Thoracic aorta (tissue), 2 donors: ENCODE data around the gene ACKR2. TPM values are rescaled to one million over a fixed set of nuclear protein-coding genes. Genes with fewer than 3 reads are reported as not detected.

Experiments used
- ATAC-seq: fragments of 150-250 bp; one replicate; pipeline ENCODE4 v1.8.0; 2017; ENCODE audit warnings: low read depth; ENCODE audit not compliant: insufficient number of reproducible peaks, low FRiP score
- DNase-seq: peaks from one replicate; pipeline ENCODE4 v3.0.0-alpha.2; 2020; ENCODE audit warnings: low spot score
- H3K27ac ChIP-seq, 2 donors: fragments of 200-600 bp; sonication (generic); 1 replicate in 1 of 2; 2 replicates in 1 of 2; pipeline ENCODE4 v1.5.1; 2016; ENCODE audit warnings: mild to moderate bottlenecking in 2 of 2, moderate library complexity in 2 of 2
- H3K27me3 ChIP-seq: fragments of 200-600 bp; sonication (generic); replicated peaks from 2 replicates; pipeline ENCODE4 v1.6.0; 2016; ENCODE audit warnings: mild to moderate bottlenecking; ENCODE audit not compliant: insufficient read depth
- H3K36me3 ChIP-seq: fragments of 200-600 bp; sonication (generic); one replicate; pipeline ENCODE4 v1.5.1; 2016
- H3K4me1 ChIP-seq, 2 donors: fragments of 200-600 bp; sonication (generic); 1 replicate in 1 of 2; 2 replicates in 1 of 2; pipeline versions ENCODE4 v1.5.1 to v1.6.0; 2016; ENCODE audit warnings: low read depth in 2 of 2, mild to moderate bottlenecking in 1 of 2; ENCODE audit not compliant: control insufficient read depth in 1 of 2
- H3K4me3 ChIP-seq: fragments of 200-600 bp; sonication (generic); 2 replicates; pipeline ENCODE4 v1.5.1; 2016; ENCODE audit warnings: mild to moderate bottlenecking
- H3K9me3 ChIP-seq: fragments of 200-600 bp; sonication (generic); 2 replicates; pipeline ENCODE4 v1.5.1; 2016
- CTCF ChIP-seq: fragments of 200-600 bp; sonication (generic); IDR thresholded peaks from one replicate; pipeline ENCODE4 v1.5.1; 2019; ENCODE audit warnings: antibody characterized with exemption
- total RNA-seq, 2 donors: library from RNA; depleted of rRNA; stranded (reverse); fragments of >200 nt; gene quantifications; one replicate each; pipeline versions ENCODE4 v1.1.0 to v1.2.3, GENCODE V29; 2016

The ACKR2 gene
- total RNA-seq, 2 donors from 2014 or later = 10.0 to 11.9 TPM

GRCh38 chr3:42884324-42884723 is 75.1 kb downstream of the ACKR2 start:
- Histone ChIP-seq H3K4me3 (no peak overlapping the region), H3K27me3 (no peaks in the 10 kb centered on the region), H3K4me1 (peaks cover 0 to 8% of the 10 kb centered on the region in 2 donors), H3K36me3 (no peaks in the 10 kb centered on the region), H3K9me3 (no peaks in the 10 kb centered on the region), H3K27ac (no peak overlapping the region)
- TF ChIP-seq CTCF = no peak
- no peak for DNase-seq
- no peak for ATAC-seq

- no peak for TF ChIP-seq CTCF
- no peak for DNase-seq
- peaks cover 0 to under 1% of the 10 kb centered on the region in 2 donors for H3K4me1 ChIP-seq
- no peak for ATAC-seq
- no peaks in the 10 kb centered on the region for H3K9me3 ChIP-seq
- H3K27ac ChIP-seq = no peak overlapping the region
- no peak overlapping the region for H3K4me3 ChIP-seq
- no peaks in the 10 kb centered on the region for H3K27me3 ChIP-seq
- no peaks in the 10 kb centered on the region for H3K36me3 ChIP-seq
Measured at GRCh38 chr3:42886294-42886822, 77.1 kb downstream of the ACKR2 start.

- H3K4me1 ChIP-seq = no peaks in the 10 kb centered on the region
- DNase-seq (no peak), ATAC-seq (no peak)
- no peaks in the 10 kb centered on the region for H3K36me3 ChIP-seq
- no peak for TF ChIP-seq CTCF
- H3K9me3 ChIP-seq = no peaks in the 10 kb centered on the region
- H3K27ac ChIP-seq = no peak overlapping the region
- no peak overlapping the region for H3K4me3 ChIP-seq
- no peaks in the 10 kb centered on the region for H3K27me3 ChIP-seq
Measured at GRCh38 chr3:42887084-42887483, 77.8 kb downstream of the ACKR2 start.

GRCh38 chr3:42891042-42891441 is 81.8 kb downstream of the ACKR2 start:
- Histone ChIP-seq H3K4me1 (no peaks in the 10 kb centered on the region), H3K27me3 (no peaks in the 10 kb centered on the region), H3K36me3 (no peaks in the 10 kb centered on the region), H3K9me3 (no peaks in the 10 kb centered on the region), H3K4me3 (no peak overlapping the region), H3K27ac (no peak overlapping the region)
- DNase-seq (no peak), ATAC-seq (no peak)
- TF ChIP-seq CTCF = no peak

GRCh38 chr3:42892169-42892568 is 82.9 kb downstream of the ACKR2 start:
- TF ChIP-seq CTCF = no peak
- no peaks in the 10 kb centered on the region for H3K9me3 ChIP-seq
- H3K27ac ChIP-seq = no peak overlapping the region
- DNase-seq (no peak), ATAC-seq (no peak)
- H3K36me3 ChIP-seq = no peaks in the 10 kb centered on the region
- H3K4me1 ChIP-seq = no peaks in the 10 kb centered on the region
- no peaks in the 10 kb centered on the region for H3K27me3 ChIP-seq
- H3K4me3 ChIP-seq = no peak overlapping the region
